NCI-H82 (cell line): ENCODE measurements around the gene BZW2.

Source experiments
- DNase-seq: peaks from one replicate; lab custom pipeline; 2025; lab: John Stamatoyannopoulos, UW

The BZW2 gene

DNA sequence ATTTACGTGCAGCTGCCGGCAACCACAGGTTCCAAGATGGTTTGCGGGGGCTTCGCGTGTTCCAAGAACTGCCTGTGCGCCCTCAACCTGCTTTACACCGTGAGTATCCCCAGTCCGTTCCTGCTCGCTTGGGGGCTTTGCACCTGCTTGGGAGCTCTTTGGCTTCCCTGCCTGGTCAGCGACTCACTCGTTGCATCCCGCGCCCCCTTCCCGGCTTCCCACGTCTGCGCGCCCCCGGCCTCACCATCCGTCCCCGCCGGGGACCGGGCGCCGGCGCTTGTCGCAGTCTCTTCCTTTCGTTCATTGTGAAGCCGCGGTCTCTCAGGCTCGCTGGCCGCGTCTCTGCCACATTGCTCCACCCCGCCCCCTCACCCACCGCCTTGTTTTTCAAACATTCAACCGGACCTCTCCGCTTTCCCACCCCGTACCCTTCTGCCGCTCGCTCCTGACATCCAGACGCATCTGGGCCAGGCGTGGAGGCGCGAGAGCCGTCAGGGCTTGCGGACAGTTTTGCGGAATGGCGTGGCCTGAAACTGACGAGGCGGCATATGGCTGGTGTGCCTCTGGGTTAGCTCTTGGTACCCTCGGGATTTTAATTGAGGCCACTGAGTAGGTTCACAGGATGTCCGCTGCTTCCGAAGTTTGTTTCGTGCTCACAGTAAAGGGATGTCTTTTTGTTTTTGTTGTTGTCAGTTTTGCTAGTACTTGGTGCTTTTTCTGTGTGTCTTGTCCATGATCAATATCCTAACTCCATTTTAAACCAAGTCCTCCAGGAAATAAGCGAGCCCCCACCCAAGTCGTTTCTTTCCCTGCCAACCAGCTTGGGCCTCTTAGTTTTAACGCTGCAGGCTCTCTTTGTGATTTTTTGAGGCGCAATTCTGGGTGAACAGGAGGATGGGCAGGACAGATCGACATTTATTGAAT lies 108.2 kb downstream of the BZW2 start:
- peak; percentile 76 for DNase-seq

DNA sequence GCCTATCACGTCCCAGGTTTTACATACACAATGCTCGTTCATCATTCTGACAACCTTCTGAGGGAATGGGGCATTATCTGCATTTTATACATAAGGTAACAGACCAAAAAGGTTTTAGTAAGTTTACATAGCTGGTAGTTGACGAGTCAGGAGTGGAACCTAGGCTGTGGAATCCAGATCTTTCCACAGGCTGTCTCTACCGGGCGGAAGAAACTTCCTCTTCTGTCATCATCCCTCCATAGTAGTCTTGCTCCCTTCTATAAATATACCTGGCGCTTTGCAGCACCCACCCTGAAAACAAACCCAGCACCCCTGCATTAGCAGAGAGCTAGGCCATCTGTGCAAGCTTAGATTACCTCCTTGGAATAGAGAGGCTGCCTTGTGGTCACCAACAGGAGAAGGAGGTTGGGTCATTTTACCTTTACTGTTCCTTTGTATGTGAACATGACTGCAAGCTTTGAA lies 108.9 kb downstream of the BZW2 start:
- peak; percentile 69 for DNase-seq

DNA sequence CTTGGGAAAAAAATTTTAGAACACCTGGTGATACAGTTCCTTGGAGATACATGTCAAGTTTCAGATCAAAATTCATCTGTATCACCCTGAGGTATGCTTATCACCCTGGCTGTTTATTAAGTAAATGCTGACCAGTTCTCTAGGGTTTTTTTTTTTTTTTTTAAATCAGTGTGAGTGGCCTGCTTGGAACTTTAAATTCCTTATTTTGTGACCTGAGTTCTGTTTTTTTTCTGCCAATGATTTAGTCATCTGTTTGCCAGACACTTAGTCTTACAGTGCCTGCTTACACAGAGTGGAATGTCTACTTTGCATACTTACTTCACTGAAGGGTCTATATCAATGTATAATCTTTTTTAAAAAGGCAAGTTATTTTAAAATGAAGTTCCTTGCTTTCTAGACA lies 109.4 kb downstream of the BZW2 start:
- no peak for DNase-seq
